H9 (cell line): ENCODE measurements around the gene PRKD2. TPM values are rescaled to one million over a fixed set of nuclear protein-coding genes. Genes with fewer than 3 reads are reported as not detected.

Experiments
- DNase-seq: peaks from one replicate; pipeline ENCODE4 v3.0.0-alpha.2; 2017
- H2AFZ ChIP-seq: one replicate; pipeline ENCODE4 v1.6.1; 2013; ENCODE audit warnings: mild to moderate bottlenecking, low read length, control low read depth, moderate library complexity
- H2AK5ac ChIP-seq: 2 replicates; pipeline ENCODE4 v1.6.1; 2013; ENCODE audit warnings: low read length, control low read depth, mixed read lengths; ENCODE audit not compliant: insufficient read length
- H2BK120ac ChIP-seq: one replicate; pipeline ENCODE4 v1.6.1; 2013; ENCODE audit warnings: low read depth, mild to moderate bottlenecking, low read length, control low read depth, inconsistent platforms; ENCODE audit not compliant: poor library complexity, severe bottlenecking
- H2BK12ac ChIP-seq: 2 replicates; pipeline ENCODE4 v1.6.1; 2013; ENCODE audit warnings: low read length, control low read depth, mixed read lengths, low read depth; ENCODE audit not compliant: insufficient read length
- H2BK15ac ChIP-seq: 2 replicates; pipeline ENCODE4 v1.6.1; 2013; ENCODE audit warnings: low read depth, low read length, control low read depth
- H2BK20ac ChIP-seq: one replicate; pipeline ENCODE4 v1.6.1; 2013; ENCODE audit warnings: low read depth, mild to moderate bottlenecking, low read length, control low read depth, inconsistent platforms; ENCODE audit not compliant: poor library complexity, severe bottlenecking
- H2BK5ac ChIP-seq: 2 replicates; pipeline ENCODE4 v1.6.1; 2013; ENCODE audit warnings: low read length, control low read depth, mixed read lengths; ENCODE audit not compliant: insufficient read length
- H3K14ac ChIP-seq: 2 replicates; pipeline ENCODE4 v1.6.1; 2013; ENCODE audit warnings: low read length, control low read depth; ENCODE audit not compliant: insufficient read depth
- H3K18ac ChIP-seq: 2 replicates; pipeline ENCODE4 v1.6.1; 2013; ENCODE audit warnings: low read depth, mild to moderate bottlenecking, mixed read lengths, low read length, control low read depth; ENCODE audit not compliant: insufficient read length
- H3K23ac ChIP-seq: 2 replicates; pipeline ENCODE4 v1.6.1; 2013; ENCODE audit warnings: low read length, control low read depth, mixed read lengths, low read depth; ENCODE audit not compliant: insufficient read length
- H3K23me2 ChIP-seq: 2 replicates; pipeline ENCODE4 v1.6.1; 2013; ENCODE audit warnings: low read depth, mild to moderate bottlenecking, mixed read lengths, low read length, control low read depth; ENCODE audit not compliant: insufficient read length, poor library complexity, severe bottlenecking
- H3K27ac ChIP-seq: 2 replicates; pipeline ENCODE4 v1.5.1; 2013; ENCODE audit warnings: low read length, control low read depth, mixed read lengths, low read depth; ENCODE audit not compliant: insufficient read length
- H3K27me3 ChIP-seq: 2 replicates; pipeline ENCODE4 v1.6.1; 2013; ENCODE audit warnings: low read length, control low read depth, inconsistent platforms; ENCODE audit not compliant: insufficient read depth
- H3K4ac ChIP-seq: 2 replicates; pipeline ENCODE4 v1.6.1; 2013; ENCODE audit warnings: low read depth, mild to moderate bottlenecking, control low read depth, inconsistent platforms, low read length, moderate library complexity
- H3K4me1 ChIP-seq: 2 replicates; pipeline ENCODE4 v1.6.1; 2013; ENCODE audit warnings: low read length, control low read depth, inconsistent platforms; ENCODE audit not compliant: insufficient read depth
- H3K4me2 ChIP-seq: 2 replicates; pipeline ENCODE4 v1.6.1; 2013; ENCODE audit warnings: low read length, control low read depth, mixed read lengths; ENCODE audit not compliant: insufficient read length, insufficient read depth
- H3K56ac ChIP-seq: 2 replicates; pipeline ENCODE4 v1.6.1; 2013; ENCODE audit warnings: low read depth, mild to moderate bottlenecking, mixed read lengths, low read length, control low read depth; ENCODE audit not compliant: insufficient read length
- H3K79me1 ChIP-seq: 2 replicates; pipeline ENCODE4 v1.6.1; 2013; ENCODE audit warnings: low read depth, mild to moderate bottlenecking, moderate library complexity, low read length, control low read depth, inconsistent platforms; ENCODE audit not compliant: insufficient read depth, poor library complexity, severe bottlenecking
- H3K79me2 ChIP-seq: 2 replicates; pipeline ENCODE4 v1.6.1; 2013; ENCODE audit warnings: low read length, control low read depth, inconsistent platforms; ENCODE audit not compliant: insufficient read depth
- H3K9ac ChIP-seq: 2 replicates; pipeline ENCODE4 v1.6.1; 2013; ENCODE audit warnings: low read length, control low read depth, mixed read lengths; ENCODE audit not compliant: insufficient read length; ENCODE audit errors: extremely low read depth
- H3K9me3 ChIP-seq: one replicate; pipeline ENCODE4 v1.6.1; 2013; ENCODE audit warnings: low read depth, low read length, inconsistent platforms; ENCODE audit not compliant: control insufficient read depth
- H3T11ph ChIP-seq: one replicate; pipeline ENCODE4 v1.6.1; 2013; ENCODE audit warnings: mild to moderate bottlenecking, low read length, control low read depth, inconsistent platforms
- H4K20me1 ChIP-seq: one replicate; pipeline ENCODE4 v1.6.1; 2013; ENCODE audit not compliant: control insufficient read depth, insufficient read length, insufficient read depth
- H4K5ac ChIP-seq: 2 replicates; pipeline ENCODE4 v1.6.1; 2013; ENCODE audit warnings: low read depth, mild to moderate bottlenecking, mixed read lengths, low read length, control low read depth; ENCODE audit not compliant: insufficient read length
- H4K8ac ChIP-seq: replicated peaks from 2 replicates; pipeline ENCODE4 v1.6.1; 2013; ENCODE audit warnings: low read length, control low read depth, mixed read lengths, low read depth; ENCODE audit not compliant: insufficient read length
- H4K91ac ChIP-seq: 2 replicates; pipeline ENCODE4 v1.6.1; 2013; ENCODE audit warnings: low read depth, mild to moderate bottlenecking, moderate library complexity, mixed read lengths, low read length, control low read depth; ENCODE audit not compliant: insufficient read length
- H3K27ac Mint-ChIP-seq, 3 experiments: 2 replicates in 2 of 3; 3 replicates in 1 of 3; pipeline ENCODE4 v1.8.0; 2020 to 2021; ENCODE audit warnings: mixed read lengths in 3 of 3, mild to moderate bottlenecking in 1 of 3, moderate library complexity in 1 of 3
- H3K27me3 Mint-ChIP-seq: 2 replicates; pipeline ENCODE4 v1.8.0; 2021; ENCODE audit warnings: low read depth, mild to moderate bottlenecking, moderate library complexity, mixed read lengths
- H3K36me3 Mint-ChIP-seq, 3 experiments: 2 replicates in 2 of 3; 3 replicates in 1 of 3; pipeline ENCODE4 v1.8.0; 2020 to 2021; ENCODE audit warnings: low read depth in 3 of 3, mixed read lengths in 3 of 3; ENCODE audit not compliant: insufficient read depth in 1 of 3
- H3K4me1 Mint-ChIP-seq, 2 experiments: 2 replicates each; pipeline ENCODE4 v1.8.0; 2020; ENCODE audit warnings: mixed read lengths in 2 of 2
- H3K4me3 Mint-ChIP-seq, 2 experiments: 2 replicates in 1 of 2; 3 replicates in 1 of 2; pipeline ENCODE4 v1.8.0; 2020 to 2021; ENCODE audit warnings: mild to moderate bottlenecking in 2 of 2, mixed read lengths in 2 of 2, moderate library complexity in 1 of 2
- H3K9me3 Mint-ChIP-seq, 2 experiments: 2 replicates in 1 of 2; 3 replicates in 1 of 2; pipeline ENCODE4 v1.8.0; 2020; ENCODE audit warnings: mild to moderate bottlenecking in 2 of 2, mixed read lengths in 2 of 2, moderate library complexity in 1 of 2
- WGBS: extraction: QIAGEN DNeasy Blood & Tissue Kit; methylation state at CpG from one replicate; pipeline ENCODE4 v1.1.7; 2013; ENCODE audit warnings: missing lambda C conversion rate, low lambda C conversion rate, mixed read lengths; ENCODE audit not compliant: insufficient read length; ENCODE audit errors: extremely low coverage; 5-methylcytosine and 5-hydroxymethylcytosine counted together
- total RNA-seq: library from RNA; stranded (reverse); gene quantifications from 2 replicates; pipeline ENCODE4 v1.2.1, GENCODE V29; 2021
- TF ChIP-seq, protein P1 (sequence below): fragments of 200-600 bp; sonication (generic); conservative IDR thresholded peaks from 3 replicates; pipeline ENCODE4 v1.8.0; 2021; ENCODE audit warnings: antibody characterized with exemption, mild to moderate bottlenecking

PRKD2 gene
- total RNA-seq, 1 experiment from 2014 or later: 60.7 TPM

DNA sequence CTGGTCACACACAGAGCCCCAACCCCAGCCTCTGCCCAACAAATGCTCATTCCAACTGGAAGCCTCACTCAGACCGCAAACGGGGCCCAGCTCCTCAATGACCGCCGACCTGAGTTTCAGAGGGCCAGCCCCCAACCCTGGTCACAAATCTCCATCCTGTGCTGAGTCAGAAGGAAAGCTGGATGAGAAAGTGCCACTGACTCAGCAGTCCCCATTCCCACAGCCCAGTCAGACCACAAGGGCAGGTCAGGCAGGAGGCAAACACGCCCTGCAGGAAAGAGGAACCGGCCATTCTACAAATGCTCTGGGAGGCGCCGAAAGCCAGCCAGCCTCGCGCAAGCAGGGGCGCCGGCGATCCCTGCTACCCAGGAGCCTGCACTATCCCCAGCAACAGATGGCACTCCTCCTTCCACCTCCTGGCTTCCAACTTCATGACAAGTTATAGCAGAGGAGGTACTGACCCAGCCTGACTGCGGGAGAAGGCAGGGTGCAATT lies 14.1 kb upstream of the PRKD2 start:
- no peak overlapping the region for H3K4ac ChIP-seq
- Mint-ChIP-seq H3K4me1 (peaks cover 12 to 22% of the 10 kb centered on the region in 2 experiments), H3K27ac (peak overlapping the region in 2 of 3 experiments; percentile 61 to 93; a peak in 5 of 7 replicates), H3K27me3 (no peaks in the 10 kb centered on the region; the same call in 1 of the 2 replicates), H3K9me3 (no peaks in the 10 kb centered on the region), H3K36me3 (peaks cover 42 to 86% (median 83%) of the 10 kb centered on the region in 3 experiments), H3K4me3 (peak overlapping the region in 1 of 2 experiments; percentile 28; a peak in 2 of 5 replicates)
- H4K5ac ChIP-seq: no peak overlapping the region
- H2AFZ ChIP-seq: no peak overlapping the region
- H4K91ac ChIP-seq: no peak overlapping the region
- no peak overlapping the region for H2BK12ac ChIP-seq
- no peaks in the 10 kb centered on the region for H3K79me1 ChIP-seq
- H3K27me3 ChIP-seq: no peaks in the 10 kb centered on the region
- H3K18ac ChIP-seq: no peak overlapping the region
- H3K79me2 ChIP-seq: no peaks in the 10 kb centered on the region; the same call in 1 of the 2 replicates
- no CpG with 5 or more reads among the region's 14 CpGs for WGBS
- no peak overlapping the region for H2AK5ac ChIP-seq
- no peak overlapping the region for H2BK15ac ChIP-seq
- no peak overlapping the region for H3K27ac ChIP-seq
- H4K20me1 ChIP-seq: peaks cover 4% of the 10 kb centered on the region
- H2BK120ac ChIP-seq: no peak overlapping the region
- H2BK20ac ChIP-seq: no peak overlapping the region
- no peak for DNase-seq
- no peak overlapping the region for H2BK5ac ChIP-seq
- H3K4me1 ChIP-seq: no peaks in the 10 kb centered on the region
- H3K56ac ChIP-seq: no peak overlapping the region
- TF ChIP-seq, protein P1, sequence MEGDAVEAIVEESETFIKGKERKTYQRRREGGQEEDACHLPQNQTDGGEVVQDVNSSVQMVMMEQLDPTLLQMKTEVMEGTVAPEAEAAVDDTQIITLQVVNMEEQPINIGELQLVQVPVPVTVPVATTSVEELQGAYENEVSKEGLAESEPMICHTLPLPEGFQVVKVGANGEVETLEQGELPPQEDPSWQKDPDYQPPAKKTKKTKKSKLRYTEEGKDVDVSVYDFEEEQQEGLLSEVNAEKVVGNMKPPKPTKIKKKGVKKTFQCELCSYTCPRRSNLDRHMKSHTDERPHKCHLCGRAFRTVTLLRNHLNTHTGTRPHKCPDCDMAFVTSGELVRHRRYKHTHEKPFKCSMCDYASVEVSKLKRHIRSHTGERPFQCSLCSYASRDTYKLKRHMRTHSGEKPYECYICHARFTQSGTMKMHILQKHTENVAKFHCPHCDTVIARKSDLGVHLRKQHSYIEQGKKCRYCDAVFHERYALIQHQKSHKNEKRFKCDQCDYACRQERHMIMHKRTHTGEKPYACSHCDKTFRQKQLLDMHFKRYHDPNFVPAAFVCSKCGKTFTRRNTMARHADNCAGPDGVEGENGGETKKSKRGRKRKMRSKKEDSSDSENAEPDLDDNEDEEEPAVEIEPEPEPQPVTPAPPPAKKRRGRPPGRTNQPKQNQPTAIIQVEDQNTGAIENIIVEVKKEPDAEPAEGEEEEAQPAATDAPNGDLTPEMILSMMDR: no peak
- no peak overlapping the region for H3K14ac ChIP-seq
- H4K8ac ChIP-seq: no peak overlapping the region
- no peak overlapping the region for H3K9ac ChIP-seq
- no peaks in the 10 kb centered on the region for H3K9me3 ChIP-seq
- no peak overlapping the region for H3T11ph ChIP-seq
- no peak overlapping the region for H3K23ac ChIP-seq
- H3K4me2 ChIP-seq: no peak overlapping the region
- H3K23me2 ChIP-seq: no peaks in the 10 kb centered on the region
